NCI-H345 treated with DMSO at 0.1 percent for 48 hours (cell line): Measurements from ENCODE around the gene C5orf63.
A peak's percentile ranks its signal among the peaks of the same experiment; 100 is the strongest.
"Not testable (repeated sequence)": the region's sequence is repeated elsewhere in the genome, so short reads cannot be mapped to it uniquely, and the experiment has no call there.

ENCODE experiments used
- DNase-seq: peaks from one replicate; lab custom pipeline; 2025; ENCODE audit not compliant: unreplicated experiment; lab: John Stamatoyannopoulos, UW

Gene C5orf63

GRCh38 chr5:127076315-127077129, 3.2 kb upstream of the C5orf63 start:
- DNase-seq, result no peak

- DNase-seq, result no peak
Observed at GRCh38 chr5:127074466-127074865, 1.2 kb upstream of the C5orf63 start.

GRCh38 chr5:127070243-127070642, 3.1 kb downstream of the C5orf63 start:
- DNase-seq, result no peak

- DNase-seq, result no peak
Observed at GRCh38 chr5:127068493-127069214, 4.6 kb downstream of the C5orf63 start.

- DNase-seq, result no peak
Observed at GRCh38 chr5:127066721-127067120, 6.6 kb downstream of the C5orf63 start.

GRCh38 chr5:127064253-127064840, 9.0 kb downstream of the C5orf63 start:
- no peak for DNase-seq

- no peak for DNase-seq
Observed at GRCh38 chr5:127063257-127063913, 9.9 kb downstream of the C5orf63 start.

GRCh38 chr5:127061956-127062355, 11.3 kb downstream of the C5orf63 start:
- peak; percentile 2 for DNase-seq

GRCh38 chr5:127061537-127061936, 11.8 kb downstream of the C5orf63 start:
- no peak for DNase-seq

GRCh38 chr5:127060470-127060985, 12.8 kb downstream of the C5orf63 start:
- DNase-seq, result no peak

- no peak for DNase-seq
Observed at GRCh38 chr5:127056896-127057295, 16.4 kb downstream of the C5orf63 start.

GRCh38 chr5:127055880-127056653, 17.2 kb downstream of the C5orf63 start:
- DNase-seq, result no peak

GRCh38 chr5:127053551-127053950, 19.8 kb downstream of the C5orf63 start:
- DNase-seq, result not testable (repeated sequence)

GRCh38 chr5:127053049-127053448, 20.3 kb downstream of the C5orf63 start:
- no peak for DNase-seq

- DNase-seq, result no peak
Observed at GRCh38 chr5:127051591-127051990, 21.7 kb downstream of the C5orf63 start.

GRCh38 chr5:127046343-127047072, 26.8 kb downstream of the C5orf63 start:
- DNase-seq, result no peak

- no peak for DNase-seq
Observed at GRCh38 chr5:127042593-127042992, 30.7 kb downstream of the C5orf63 start.

GRCh38 chr5:127041571-127041970, 31.7 kb downstream of the C5orf63 start:
- DNase-seq, result no peak

GRCh38 chr5:127040796-127041520, 32.3 kb downstream of the C5orf63 start:
- DNase-seq, result peak; percentile 85
